SU-DHL-6 (cell line): ENCODE measurements around the gene LPAR1.

Experiments
- H2AFZ ChIP-seq: fragments of 200-600 bp; sonication (generic); 2 replicates; pipeline ENCODE4 v1.6.1; 2014; ENCODE audit warnings: low read depth, mild to moderate bottlenecking, moderate library complexity, mixed read lengths, antibody characterized with exemption, low read length; ENCODE audit not compliant: severe bottlenecking
- H3F3A ChIP-seq: fragments of 200-600 bp; shearing (Covaris generic); 2 replicates; pipeline ENCODE4 v1.6.0; 2016; ENCODE audit warnings: antibody characterized with exemption, mild to moderate bottlenecking; ENCODE audit not compliant: insufficient read depth
- H3K27ac ChIP-seq: fragments of 200-600 bp; sonication (generic); 2 replicates; pipeline ENCODE4 v1.5.1; 2016; ENCODE audit warnings: low read depth, mild to moderate bottlenecking, low read length, moderate library complexity, mixed read lengths
- H3K27me3 ChIP-seq: fragments of 200-600 bp; sonication (generic), shearing (Covaris generic); 2 replicates; pipeline ENCODE4 v1.6.0; 2014; ENCODE audit warnings: mild to moderate bottlenecking, low read length
- H3K36me3 ChIP-seq: fragments of 200-600 bp; sonication (generic); 2 replicates; pipeline ENCODE4 v1.6.1; 2014; ENCODE audit warnings: mild to moderate bottlenecking, low read length, mixed read lengths
- H3K4me2 ChIP-seq: fragments of 300-600, 200-600 bp; shearing (Covaris generic), sonication (generic); 2 replicates; pipeline ENCODE4 v1.6.0; 2014; ENCODE audit warnings: low read length, low read depth, mild to moderate bottlenecking; ENCODE audit not compliant: poor library complexity, severe bottlenecking
- H3K4me3 ChIP-seq: fragments of 200-600 bp; sonication (generic); 2 replicates; pipeline ENCODE4 v1.5.1; 2014; ENCODE audit warnings: antibody characterized with exemption, low read length, mild to moderate bottlenecking, mixed read lengths; ENCODE audit not compliant: insufficient read depth, poor library complexity, severe bottlenecking
- H3K79me2 ChIP-seq: fragments of 200-600 bp; sonication (generic); 2 replicates; pipeline ENCODE4 v1.6.1; 2014; ENCODE audit warnings: mild to moderate bottlenecking, low read length, moderate library complexity; ENCODE audit not compliant: insufficient read depth
- H3K9ac ChIP-seq: fragments of 200-600 bp; sonication (generic); 2 replicates; pipeline ENCODE4 v1.7.0; 2014; ENCODE audit warnings: mild to moderate bottlenecking, low read length
- H3K9me2 ChIP-seq: fragments of 200-600 bp; sonication (generic); replicated peaks from 2 replicates; pipeline ENCODE4 v1.6.1; 2014; ENCODE audit warnings: low read length; ENCODE audit not compliant: insufficient read depth
- H3K9me3 ChIP-seq: fragments of 200-600 bp; sonication (generic); 2 replicates; pipeline ENCODE4 v1.6.1; 2014; ENCODE audit warnings: low read length, mixed read lengths; ENCODE audit not compliant: insufficient read depth
- H4K20me1 ChIP-seq: fragments of 200-600 bp; sonication (generic); 2 replicates; pipeline ENCODE4 v1.6.1; 2014; ENCODE audit warnings: low read depth, mild to moderate bottlenecking, antibody characterized with exemption, low read length, moderate library complexity, mixed read lengths
- CTCF ChIP-seq: fragments of 200-600 bp; sonication (generic); IDR thresholded peaks from one replicate; pipeline ENCODE4 v1.5.1; 2017; ENCODE audit warnings: antibody characterized with exemption, mild to moderate bottlenecking, low read length, moderate library complexity; ENCODE audit not compliant: insufficient read depth, poor library complexity, severe bottlenecking
- EZH2phosphoT487 ChIP-seq: fragments of 200-600 bp; sonication (generic), shearing (Covaris generic); conservative IDR thresholded peaks from 2 replicates; pipeline ENCODE4 v1.6.1; 2018; ENCODE audit warnings: mild to moderate bottlenecking, antibody characterized with exemption, low read length, moderate library complexity, mixed read lengths

Gene LPAR1

GRCh38 chr9:110978516-110978915, 59.8 kb downstream of the LPAR1 start:
- no peak overlapping the region for H2AFZ ChIP-seq
- no peaks in the 10 kb centered on the region for H3F3A ChIP-seq
- no peaks in the 10 kb centered on the region for H3K9me2 ChIP-seq
- H3K79me2 ChIP-seq: no peaks in the 10 kb centered on the region
- H3K9me3 ChIP-seq: no peaks in the 10 kb centered on the region
- no peak for TF ChIP-seq CTCF
- no peak for TF ChIP-seq EZH2phosphoT487
- H3K27ac ChIP-seq: no peak overlapping the region
- H4K20me1 ChIP-seq: no peaks in the 10 kb centered on the region
- no peak overlapping the region for H3K4me2 ChIP-seq
- H3K4me3 ChIP-seq: no peak overlapping the region
- H3K9ac ChIP-seq: no peak overlapping the region
- no peaks in the 10 kb centered on the region for H3K27me3 ChIP-seq
- no peaks in the 10 kb centered on the region for H3K36me3 ChIP-seq

- H3K9me3 ChIP-seq: no peaks in the 10 kb centered on the region
- no peaks in the 10 kb centered on the region for H4K20me1 ChIP-seq
- no peaks in the 10 kb centered on the region for H3K36me3 ChIP-seq
- no peaks in the 10 kb centered on the region for H3K27me3 ChIP-seq
- TF ChIP-seq CTCF: no peak
- TF ChIP-seq EZH2phosphoT487: no peak
- H3K4me2 ChIP-seq: no peak overlapping the region
- H3K27ac ChIP-seq: no peak overlapping the region
- H2AFZ ChIP-seq: no peak overlapping the region
- H3K9ac ChIP-seq: no peak overlapping the region
- no peaks in the 10 kb centered on the region for H3K79me2 ChIP-seq
- no peaks in the 10 kb centered on the region for H3F3A ChIP-seq
- no peaks in the 10 kb centered on the region for H3K9me2 ChIP-seq
- H3K4me3 ChIP-seq: no peak overlapping the region
These were observed 61.0 kb downstream of the LPAR1 start for GRCh38 chr9:110977259-110977709.

GRCh38 chr9:110975969-110976368, 62.3 kb downstream of the LPAR1 start:
- Histone ChIP-seq H3K79me2 (no peaks in the 10 kb centered on the region), H3K4me2 (no peak overlapping the region), H4K20me1 (no peaks in the 10 kb centered on the region), H3K9ac (no peak overlapping the region), H3K9me2 (no peaks in the 10 kb centered on the region), H3K27me3 (no peaks in the 10 kb centered on the region), H3K36me3 (no peaks in the 10 kb centered on the region), H3F3A (no peaks in the 10 kb centered on the region), H3K27ac (no peak overlapping the region), H3K4me3 (no peak overlapping the region), H2AFZ (no peak overlapping the region), H3K9me3 (no peaks in the 10 kb centered on the region)
- no peak for TF ChIP-seq CTCF
- TF ChIP-seq EZH2phosphoT487: no peak
